HG02798 (cell line): ENCODE measurements around the gene RNF39.
A peak's percentile ranks its signal among the peaks of the same experiment; 100 is the strongest.

Source experiments
- ATAC-seq: cut with Tn5 transposase; IDR thresholded peaks from one replicate; pipeline ENCODE4 v1.9.1; 2021; ENCODE audit warnings: mild to moderate bottlenecking; ENCODE audit not compliant: unreplicated experiment, poor library complexity

Gene RNF39

GRCh38 chr6:30097902-30098768 is 22.6 kb upstream of the RNF39 start:
- ATAC-seq = no peak

GRCh38 chr6:30096829-30097228 is 21.3 kb upstream of the RNF39 start:
- ATAC-seq = no peak

- no peak for ATAC-seq
Observed at GRCh38 chr6:30093951-30094661, 18.5 kb upstream of the RNF39 start.

GRCh38 chr6:30092852-30093543 is 17.4 kb upstream of the RNF39 start:
- ATAC-seq = no peak

- ATAC-seq = no peak
Observed at GRCh38 chr6:30091577-30092381, 16.2 kb upstream of the RNF39 start.

GRCh38 chr6:30087876-30088275 is 12.3 kb upstream of the RNF39 start:
- no peak for ATAC-seq

- no peak for ATAC-seq
Observed at GRCh38 chr6:30077218-30077617, 1.6 kb upstream of the RNF39 start.

- no peak for ATAC-seq
Observed at GRCh38 chr6:30075790-30076732, 492 bp upstream of the RNF39 start.

- no peak for ATAC-seq
Observed at GRCh38 chr6:30074331-30075093, 1.1 kb downstream of the RNF39 start.

- no peak for ATAC-seq
Observed at GRCh38 chr6:30073489-30074235, 1.9 kb downstream of the RNF39 start.

- no peak for ATAC-seq
Observed at GRCh38 chr6:30071858-30072257, 3.7 kb downstream of the RNF39 start.

GRCh38 chr6:30071081-30071818 is 4.3 kb downstream of the RNF39 start:
- no peak for ATAC-seq

- no peak for ATAC-seq
Observed at GRCh38 chr6:30067460-30068139, 8.0 kb downstream of the RNF39 start.

- peak; percentile 97 for ATAC-seq
Observed at GRCh38 chr6:30066577-30067459, 8.8 kb downstream of the RNF39 start, which contains the start of gene PPP1R11. PPP1R11 (plus strand) TSS chr6:30067198; CDS start chr6:30067411, 213 bp downstream.

GRCh38 chr6:30066082-30066481 is 9.5 kb downstream of the RNF39 start:
- ATAC-seq = no peak
